Fibroblast of the aortic adventitia (primary cell): ENCODE measurements around the gene CLDN11. TPM values are rescaled to one million over a fixed set of nuclear protein-coding genes. Genes with fewer than 3 reads are reported as not detected.
A peak's percentile ranks its signal among the peaks of the same experiment; 100 is the strongest.

ENCODE experiments used
- DNase-seq: peaks from one replicate; pipeline ENCODE4 v3.0.0-alpha.2; 2010; ENCODE audit warnings: low read depth
- H3K4me3 ChIP-seq: 2 replicates; pipeline ENCODE4 v1.5.1; 2011; ENCODE audit warnings: low read depth, mild to moderate bottlenecking, control low read depth, low read length, moderate library complexity
- total RNA-seq: library from RNA; depleted of rRNA; stranded (reverse); fragments of >200 nt; gene quantifications from 2 replicates; pipeline ENCODE4 v1.2.3, GENCODE V29; 2012; ENCODE audit warnings: low replicate concordance
- TF ChIP-seq, protein P1 (sequence below): IDR thresholded peaks from 2 replicates; pipeline ENCODE4 v1.5.1; 2011; ENCODE audit warnings: mild to moderate bottlenecking, low read length, control low read depth, inconsistent platforms; ENCODE audit not compliant: insufficient read depth

Gene CLDN11
- total RNA-seq, 1 donor, result 661 TPM

DNA sequence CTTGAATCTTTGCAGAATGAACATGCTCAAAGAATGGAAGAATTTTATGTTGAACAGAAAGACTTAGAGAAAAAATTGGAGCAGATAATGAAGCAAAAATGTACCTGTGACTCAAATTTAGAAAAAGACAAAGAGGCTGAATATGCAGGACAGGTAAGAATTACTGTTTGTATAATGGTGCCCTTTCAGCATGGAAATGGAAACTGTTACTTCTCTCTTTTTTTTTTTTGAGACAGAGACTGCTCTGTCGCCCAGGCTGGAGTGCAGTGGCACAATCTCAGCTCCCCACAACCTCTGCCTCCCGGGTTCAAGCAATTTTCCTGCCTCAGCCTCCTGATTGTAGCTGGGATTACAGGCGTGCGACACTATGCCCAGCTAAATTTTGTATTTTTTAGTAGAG lies 27.6 kb upstream of the CLDN11 start:
- no peak overlapping the region for H3K4me3 ChIP-seq
- TF ChIP-seq, protein P1, sequence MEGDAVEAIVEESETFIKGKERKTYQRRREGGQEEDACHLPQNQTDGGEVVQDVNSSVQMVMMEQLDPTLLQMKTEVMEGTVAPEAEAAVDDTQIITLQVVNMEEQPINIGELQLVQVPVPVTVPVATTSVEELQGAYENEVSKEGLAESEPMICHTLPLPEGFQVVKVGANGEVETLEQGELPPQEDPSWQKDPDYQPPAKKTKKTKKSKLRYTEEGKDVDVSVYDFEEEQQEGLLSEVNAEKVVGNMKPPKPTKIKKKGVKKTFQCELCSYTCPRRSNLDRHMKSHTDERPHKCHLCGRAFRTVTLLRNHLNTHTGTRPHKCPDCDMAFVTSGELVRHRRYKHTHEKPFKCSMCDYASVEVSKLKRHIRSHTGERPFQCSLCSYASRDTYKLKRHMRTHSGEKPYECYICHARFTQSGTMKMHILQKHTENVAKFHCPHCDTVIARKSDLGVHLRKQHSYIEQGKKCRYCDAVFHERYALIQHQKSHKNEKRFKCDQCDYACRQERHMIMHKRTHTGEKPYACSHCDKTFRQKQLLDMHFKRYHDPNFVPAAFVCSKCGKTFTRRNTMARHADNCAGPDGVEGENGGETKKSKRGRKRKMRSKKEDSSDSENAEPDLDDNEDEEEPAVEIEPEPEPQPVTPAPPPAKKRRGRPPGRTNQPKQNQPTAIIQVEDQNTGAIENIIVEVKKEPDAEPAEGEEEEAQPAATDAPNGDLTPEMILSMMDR, result no peak
- no peak for DNase-seq

DNA sequence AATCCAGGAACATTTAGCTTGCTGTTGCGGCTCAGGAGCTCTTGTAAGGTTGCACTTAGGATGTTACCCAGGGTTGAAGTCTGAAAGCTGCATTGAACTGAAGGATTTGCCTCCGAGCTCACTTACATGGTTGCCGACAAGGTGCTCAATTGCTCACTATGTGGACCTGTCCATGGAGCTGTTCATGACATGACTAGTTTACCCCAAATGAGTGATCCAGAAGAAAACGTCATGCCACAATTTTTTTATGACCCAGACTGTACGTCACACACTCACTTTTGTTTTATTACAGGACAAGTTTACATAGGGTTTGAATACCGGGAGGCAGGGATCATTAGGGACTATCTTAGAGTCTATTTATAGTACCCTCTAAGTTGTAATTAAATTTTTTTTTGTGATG lies 21.0 kb upstream of the CLDN11 start:
- DNase-seq, result no peak
- H3K4me3 ChIP-seq, result no peak overlapping the region
- TF ChIP-seq, protein P1, result no peak

DNA sequence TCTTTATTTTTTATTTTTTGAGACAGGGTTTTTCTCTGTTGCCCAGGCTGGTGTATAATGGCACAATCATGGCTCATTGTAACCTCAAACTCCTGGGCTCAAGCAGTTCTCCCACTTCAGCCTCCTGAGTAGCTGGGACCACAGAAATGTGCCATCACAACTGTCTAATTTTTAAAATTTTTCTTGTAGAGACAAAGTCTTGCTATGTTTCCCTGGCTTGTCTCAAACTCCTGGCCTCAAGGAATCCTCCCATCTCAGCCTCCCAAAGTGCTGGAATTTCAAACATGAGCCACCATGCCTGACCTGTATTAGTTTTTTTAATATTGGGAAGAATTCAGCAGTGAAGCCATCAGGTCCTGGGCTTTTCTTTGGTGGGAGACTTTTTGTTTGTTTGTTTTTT lies 13.6 kb upstream of the CLDN11 start:
- no peak overlapping the region for H3K4me3 ChIP-seq
- TF ChIP-seq, protein P1, result no peak
- no peak for DNase-seq

DNA sequence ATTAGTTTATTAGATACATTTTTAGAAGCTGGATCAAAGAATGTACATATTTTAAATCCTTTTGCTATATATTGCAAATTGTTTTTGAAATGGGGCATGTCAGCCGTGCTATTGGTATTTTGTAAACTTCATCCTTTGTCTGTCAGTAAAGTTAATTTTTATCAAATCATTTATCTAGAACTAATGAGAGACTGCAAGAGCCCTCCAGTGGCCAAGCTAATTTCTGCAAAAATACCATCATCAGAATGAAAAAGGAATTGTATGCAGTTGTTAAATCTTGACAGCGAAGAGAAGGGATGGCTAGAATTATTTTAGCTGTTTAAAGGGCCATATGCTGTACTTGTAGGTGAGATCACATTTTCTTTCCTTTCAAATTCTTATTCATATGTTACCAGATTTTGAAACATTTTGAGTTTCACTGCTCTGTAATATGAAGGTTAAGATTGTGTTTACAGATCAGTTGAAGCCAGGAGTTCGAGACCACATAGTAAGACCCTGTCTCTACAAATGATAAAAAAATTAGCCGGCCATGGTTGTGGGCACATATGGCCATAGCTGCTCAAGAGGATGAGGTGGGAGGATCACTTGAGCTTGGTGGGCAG lies 8.1 kb upstream of the CLDN11 start:
- TF ChIP-seq, protein P1, result peak; percentile 64
- no peak overlapping the region for H3K4me3 ChIP-seq
- DNase-seq, result peak; percentile 56

DNA sequence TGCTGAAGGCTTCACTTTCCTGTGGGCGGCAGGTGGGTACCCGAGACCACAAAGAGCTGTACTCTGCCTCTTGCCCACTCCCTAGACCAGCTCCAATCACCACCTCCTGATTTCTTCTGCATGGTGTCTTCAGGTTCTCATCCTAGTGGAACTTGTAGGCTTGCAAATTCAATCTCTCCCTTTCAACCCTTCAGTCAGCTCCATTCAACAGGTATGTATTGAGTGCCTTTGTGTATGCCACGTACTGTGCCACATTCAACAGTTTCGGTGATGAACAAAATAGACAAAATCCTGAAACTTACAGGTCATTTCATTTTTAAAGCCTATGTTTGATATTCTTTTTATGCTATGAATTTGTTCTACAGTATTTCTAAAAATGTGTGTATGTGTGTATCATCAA lies 5.4 kb upstream of the CLDN11 start:
- no peak for DNase-seq
- no peak overlapping the region for H3K4me3 ChIP-seq

DNA sequence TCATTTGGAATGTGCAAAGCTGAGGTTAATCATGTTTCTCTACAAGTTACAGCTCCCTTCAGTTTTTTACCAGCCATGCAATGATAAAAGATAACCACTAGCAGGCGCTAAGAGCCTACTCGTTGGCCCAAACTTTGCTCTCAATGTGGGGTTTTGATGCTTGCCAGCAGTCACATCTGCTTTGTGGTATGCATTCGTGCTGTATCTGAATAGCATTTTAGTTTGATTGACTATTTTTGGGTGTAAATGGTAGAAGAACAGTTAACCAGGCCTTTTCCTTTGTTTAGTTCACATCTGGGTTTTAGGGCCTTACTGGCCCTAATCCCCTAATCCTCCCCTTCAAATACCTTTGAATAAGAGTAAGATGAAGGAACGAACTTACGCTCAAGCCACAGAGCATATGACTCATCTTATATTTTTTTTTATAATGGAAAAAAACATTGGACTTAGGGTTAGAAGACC lies 4.4 kb upstream of the CLDN11 start:
- TF ChIP-seq, protein P1, result peak; percentile 99
- no peak overlapping the region for H3K4me3 ChIP-seq
- peak; percentile 98 for DNase-seq

More for the DNA sequence above, 5.4 kb upstream of the CLDN11 start:
- TF ChIP-seq, protein P1, result no peak

DNA sequence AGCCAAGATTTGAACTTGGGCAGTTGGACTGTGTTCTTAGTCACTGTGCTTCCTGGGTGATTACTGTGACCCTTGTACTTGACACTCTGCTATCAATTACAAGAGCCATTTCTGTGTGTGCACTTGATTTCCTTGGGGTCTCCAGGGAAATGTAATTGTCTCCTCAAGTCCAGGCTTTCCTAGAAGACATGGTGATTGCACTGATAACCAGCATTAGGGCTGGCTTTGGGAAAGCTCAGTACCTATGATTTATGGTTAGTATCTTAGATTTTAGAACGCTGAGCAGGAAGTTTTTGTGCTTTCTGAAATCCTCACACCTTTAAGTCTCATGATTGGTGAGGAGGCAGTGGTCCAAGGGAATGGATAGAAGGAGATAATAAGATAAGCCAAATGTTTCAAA lies 1.6 kb upstream of the CLDN11 start:
- no peak for DNase-seq
- TF ChIP-seq, protein P1, result no peak
- no peak overlapping the region for H3K4me3 ChIP-seq
